HFF-Myc (cell line): ENCODE measurements around the gene KCNK18.

Experiments
- DNase-seq: peaks from one replicate; pipeline ENCODE4 v3.0.0-alpha.2; 2011; ENCODE audit warnings: low read depth; ENCODE audit errors: extremely low read depth
- H3K4me3 ChIP-seq: replicated peaks from 2 replicates; pipeline ENCODE4 v1.5.1; 2011; ENCODE audit warnings: low read depth, mild to moderate bottlenecking, control low read depth, low read length
- TF ChIP-seq, protein P1 (sequence below): IDR thresholded peaks from 2 replicates; pipeline ENCODE4 v1.5.1; 2012; ENCODE audit warnings: mild to moderate bottlenecking, low read depth, low read length, control low read depth; ENCODE audit errors: missing control alignments

KCNK18 gene

DNA sequence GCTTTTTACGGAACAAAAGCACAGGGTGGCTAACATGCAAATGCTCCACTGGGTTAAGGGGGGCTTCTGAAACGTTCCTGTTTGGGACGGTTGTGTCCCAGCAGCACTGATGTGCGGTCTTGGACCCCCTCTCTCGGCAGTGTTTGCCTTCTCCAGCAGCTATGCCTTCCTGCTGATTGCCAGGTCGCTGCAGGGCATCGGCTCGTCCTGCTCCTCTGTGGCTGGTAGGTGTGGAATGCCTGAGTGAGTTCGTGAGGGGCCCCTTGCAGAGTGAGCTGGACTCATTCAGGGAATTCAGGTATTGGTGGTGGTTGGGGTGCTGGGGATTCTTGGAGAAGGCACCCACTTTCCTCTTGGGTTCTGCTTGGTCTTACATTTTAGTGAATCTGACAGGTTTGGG, 56.6 kb downstream of the KCNK18 start:
- no peak overlapping the region for H3K4me3 ChIP-seq
- TF ChIP-seq, protein P1, sequence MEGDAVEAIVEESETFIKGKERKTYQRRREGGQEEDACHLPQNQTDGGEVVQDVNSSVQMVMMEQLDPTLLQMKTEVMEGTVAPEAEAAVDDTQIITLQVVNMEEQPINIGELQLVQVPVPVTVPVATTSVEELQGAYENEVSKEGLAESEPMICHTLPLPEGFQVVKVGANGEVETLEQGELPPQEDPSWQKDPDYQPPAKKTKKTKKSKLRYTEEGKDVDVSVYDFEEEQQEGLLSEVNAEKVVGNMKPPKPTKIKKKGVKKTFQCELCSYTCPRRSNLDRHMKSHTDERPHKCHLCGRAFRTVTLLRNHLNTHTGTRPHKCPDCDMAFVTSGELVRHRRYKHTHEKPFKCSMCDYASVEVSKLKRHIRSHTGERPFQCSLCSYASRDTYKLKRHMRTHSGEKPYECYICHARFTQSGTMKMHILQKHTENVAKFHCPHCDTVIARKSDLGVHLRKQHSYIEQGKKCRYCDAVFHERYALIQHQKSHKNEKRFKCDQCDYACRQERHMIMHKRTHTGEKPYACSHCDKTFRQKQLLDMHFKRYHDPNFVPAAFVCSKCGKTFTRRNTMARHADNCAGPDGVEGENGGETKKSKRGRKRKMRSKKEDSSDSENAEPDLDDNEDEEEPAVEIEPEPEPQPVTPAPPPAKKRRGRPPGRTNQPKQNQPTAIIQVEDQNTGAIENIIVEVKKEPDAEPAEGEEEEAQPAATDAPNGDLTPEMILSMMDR, result no peak
- DNase-seq, result no peak

DNA sequence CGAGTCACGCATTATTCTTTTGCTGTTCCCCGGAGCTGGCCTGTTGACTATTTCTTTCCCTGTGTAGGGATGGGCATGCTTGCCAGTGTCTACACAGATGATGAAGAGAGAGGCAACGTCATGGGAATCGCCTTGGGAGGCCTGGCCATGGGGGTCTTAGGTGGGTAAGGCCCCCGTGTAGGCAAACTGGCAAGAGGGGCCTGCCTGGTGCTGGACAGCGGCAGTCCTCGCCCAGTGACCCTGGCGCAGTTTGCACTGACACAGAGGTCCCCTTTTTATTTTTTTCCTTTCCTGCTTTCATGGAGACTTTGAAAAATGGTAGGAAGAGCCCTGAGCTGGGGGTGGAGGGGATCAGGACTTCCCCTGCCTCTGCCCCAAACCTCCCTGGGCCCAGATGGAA, 57.0 kb downstream of the KCNK18 start:
- no peak overlapping the region for H3K4me3 ChIP-seq
- TF ChIP-seq, protein P1, result no peak
- DNase-seq, result no peak

DNA sequence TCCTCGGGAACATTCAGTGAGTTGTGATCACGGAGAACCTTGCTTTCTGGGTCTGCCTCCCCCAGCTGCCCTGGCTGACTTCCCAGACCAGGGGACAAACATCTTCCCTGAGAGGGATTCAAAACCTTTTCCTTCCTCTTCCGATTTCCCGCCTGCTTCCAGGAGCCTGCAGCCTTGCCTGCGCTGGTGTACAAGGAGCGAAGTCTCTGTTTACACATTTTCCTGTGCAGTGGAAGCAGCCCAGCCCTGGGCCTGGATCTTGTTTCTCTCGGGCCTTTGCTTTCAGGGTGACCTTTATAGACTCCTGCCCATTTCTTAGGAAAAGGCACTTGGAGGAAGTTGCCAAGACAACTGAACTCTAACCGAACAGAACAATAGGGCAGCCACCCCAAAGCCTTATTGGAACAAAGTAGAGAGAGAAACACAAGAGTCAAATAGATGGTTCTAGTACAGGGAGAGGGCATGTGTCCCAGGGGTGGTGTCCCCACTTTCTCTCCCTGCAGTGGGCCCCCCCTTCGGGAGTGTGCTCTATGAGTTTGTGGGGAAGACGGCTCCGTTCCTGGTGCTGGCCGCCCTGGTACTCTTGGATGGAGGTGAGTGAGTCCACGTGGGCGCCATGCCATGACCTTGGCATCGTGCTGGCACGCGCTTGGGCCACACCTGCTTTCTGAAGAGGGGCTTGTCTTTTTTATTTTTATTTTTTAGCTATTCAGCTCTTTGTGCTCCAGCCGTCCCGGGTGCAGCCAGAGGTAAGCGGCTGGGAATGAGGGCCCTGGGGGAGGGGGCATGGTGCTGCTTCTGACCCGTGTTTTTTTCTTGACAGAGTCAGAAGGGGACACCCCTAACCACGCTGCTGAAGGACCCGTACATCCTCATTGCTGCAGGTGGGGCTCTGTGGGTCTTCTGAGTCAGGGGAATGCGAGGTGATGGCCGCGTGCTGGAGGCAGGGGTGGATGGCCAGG, 57.8 kb downstream of the KCNK18 start:
- TF ChIP-seq, protein P1, result no peak
- no peak overlapping the region for H3K4me3 ChIP-seq
- DNase-seq, result no peak

DNA sequence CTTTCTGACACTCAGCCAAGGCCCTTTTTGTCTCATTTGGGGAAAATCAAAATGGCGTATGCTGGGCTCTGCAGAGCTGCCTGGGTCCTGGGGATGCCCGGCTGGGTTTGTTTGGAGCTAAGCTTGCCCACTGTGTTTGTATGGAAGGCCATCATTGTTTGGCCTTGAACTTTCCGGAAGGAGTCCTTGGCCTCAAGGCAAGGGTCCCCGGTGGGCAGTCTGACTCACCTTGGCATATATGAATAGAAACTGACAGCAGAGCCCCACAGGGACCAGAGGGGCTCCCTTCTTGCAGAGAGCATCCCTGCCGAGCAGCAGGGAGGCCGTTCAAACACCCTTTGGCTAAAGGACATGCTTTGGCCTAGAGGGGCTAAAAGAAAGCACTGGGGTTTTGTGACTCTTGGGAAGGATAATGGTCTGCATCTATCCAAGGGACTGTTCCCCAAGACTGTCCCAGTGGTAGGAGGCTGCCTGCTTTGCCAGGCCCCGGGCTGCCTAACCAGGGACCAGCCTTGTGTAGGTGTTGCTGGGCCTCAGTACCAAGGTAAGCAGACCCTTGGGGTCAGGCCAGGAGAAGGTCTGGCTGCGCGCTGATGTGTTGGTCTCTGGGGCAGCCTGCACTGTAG, 58.7 kb downstream of the KCNK18 start:
- no peak for DNase-seq
- TF ChIP-seq, protein P1, result no peak
- no peak overlapping the region for H3K4me3 ChIP-seq

DNA sequence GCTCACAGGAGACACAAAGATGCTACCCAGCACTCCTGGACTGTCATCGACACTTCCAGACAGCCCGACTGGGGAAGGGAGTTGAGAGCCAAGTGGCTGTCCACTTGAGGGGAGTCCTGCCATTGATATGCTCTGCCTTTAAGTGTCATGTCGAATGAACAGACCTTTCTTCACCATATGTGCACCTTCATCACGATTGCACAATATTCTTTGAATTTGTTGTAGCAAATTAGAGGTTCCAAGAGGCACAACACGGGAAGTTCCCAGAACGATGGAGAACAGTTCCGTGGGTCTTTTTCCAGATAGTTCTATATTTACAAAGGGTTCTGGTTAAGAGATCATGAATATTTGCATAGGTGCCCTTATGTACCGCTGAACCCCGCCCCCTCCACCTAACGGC, 59.6 kb downstream of the KCNK18 start:
- DNase-seq, result no peak
- no peak overlapping the region for H3K4me3 ChIP-seq
- TF ChIP-seq, protein P1, result no peak

DNA sequence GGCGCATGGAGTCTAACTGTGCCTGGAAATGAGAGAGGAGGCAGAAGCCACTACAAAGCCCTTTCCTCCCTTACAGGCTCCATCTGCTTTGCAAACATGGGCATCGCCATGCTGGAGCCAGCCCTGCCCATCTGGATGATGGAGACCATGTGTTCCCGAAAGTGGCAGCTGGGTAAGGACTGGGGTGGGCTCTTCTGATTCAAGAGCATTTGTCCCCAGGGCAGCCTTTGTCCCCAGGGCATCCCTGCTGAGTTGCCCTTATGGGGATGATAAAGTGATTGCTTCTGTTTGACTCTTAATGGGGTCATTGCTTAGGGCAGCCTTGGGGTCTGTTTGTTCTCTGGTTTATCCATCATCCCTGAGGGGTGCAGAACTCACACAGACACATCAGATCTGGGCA, 60.4 kb downstream of the KCNK18 start:
- H3K4me3 ChIP-seq, result no peak overlapping the region
- no peak for DNase-seq
- TF ChIP-seq, protein P1, result no peak
